Measurements from ENCODE around the gene PSD4. TPM values are rescaled to one million over a fixed set of nuclear protein-coding genes. Genes with fewer than 3 reads are reported as not detected.

PSD4 gene
- total and polyA plus RNA-seq, 4 donors: 20.9 to 48.1 (median 29.0) TPM

- 62 to 75% methylated on average over 28 to 32 of the region's 32 CpGs for WGBS, 2 donors
- Histone ChIP-seq H3K4me3 (peak overlapping the region; percentile 70), H3K27me3 (ENCODE audit: control insufficient read depth in 3 of 3, insufficient read depth in 3 of 3, low read length in 2 of 3) (no peaks in the 10 kb centered on the region), H3K4me1 (ENCODE audit: control insufficient read depth in 5 of 5, insufficient read depth in 5 of 5, low read length in 5 of 5) (no peaks in the 10 kb centered on the region), H3K36me3 (ENCODE audit: control insufficient read depth in 4 of 4, insufficient read depth in 4 of 4, low read length in 4 of 4) (peaks cover 0 to 14% (median 0%) of the 10 kb centered on the region in 4 donors), H3K9ac (ENCODE audit: insufficient read depth in 1 of 2, low read length in 2 of 2) (peak overlapping the region in 1 of 2 donors; percentile 25), H3K9me3 (ENCODE audit: control insufficient read depth in 4 of 4, insufficient read depth in 3 of 4, low read length in 3 of 4) (no peaks in the 10 kb centered on the region), H3K27ac (ENCODE audit: low read depth in 1 of 2, low read length in 1 of 2) (peak overlapping the region in 1 of 2 donors; percentile 90)
- TF ChIP-seq CTCF (IDR thresholded peaks at IDR 0.05; ENCODE audit: control extremely low read depth, extremely low read depth): no peak
- ATAC-seq (ENCODE audit: insufficient read depth, low FRiP score) (no peak), DNase-seq (no peak)
These were observed 24.4 kb downstream of the PSD4 start for GRCh38 chr2:113198048-113198789.

- Histone ChIP-seq H3K9me3 (ENCODE audit: control insufficient read depth in 4 of 4, insufficient read depth in 3 of 4, low read length in 3 of 4) (no peaks in the 10 kb centered on the region), H3K4me3 (peak overlapping the region; percentile 70), H3K36me3 (ENCODE audit: control insufficient read depth in 4 of 4, insufficient read depth in 4 of 4, low read length in 4 of 4) (peaks cover 0 to 14% (median 0%) of the 10 kb centered on the region in 4 donors), H3K27me3 (ENCODE audit: control insufficient read depth in 3 of 3, insufficient read depth in 3 of 3, low read length in 2 of 3) (no peaks in the 10 kb centered on the region), H3K27ac (ENCODE audit: low read depth in 1 of 2, low read length in 1 of 2) (peak overlapping the region in 1 of 2 donors; percentile 90), H3K4me1 (ENCODE audit: control insufficient read depth in 5 of 5, insufficient read depth in 5 of 5, low read length in 5 of 5) (no peaks in the 10 kb centered on the region), H3K9ac (ENCODE audit: insufficient read depth in 1 of 2, low read length in 2 of 2) (peak overlapping the region; percentile 25 to 38)
- ATAC-seq (ENCODE audit: insufficient read depth, low FRiP score): peak; percentile 92
- TF ChIP-seq CTCF (IDR thresholded peaks at IDR 0.05; ENCODE audit: control extremely low read depth, extremely low read depth): peak; percentile 84
- 8% methylated on average over 59 to 79 of the region's 79 CpGs for WGBS, 2 donors
- DNase-seq: peak; percentile 80 to 86 (median 85)
These were observed 25.2 kb downstream of the PSD4 start for GRCh38 chr2:113198790-113199612.

- H3K4me3 ChIP-seq: no peak overlapping the region
- no peak for TF ChIP-seq CTCF (IDR thresholded peaks at IDR 0.05; ENCODE audit: control extremely low read depth, extremely low read depth)
- ATAC-seq (ENCODE audit: insufficient read depth, low FRiP score) (no peak), DNase-seq (peak in 2 of 3 donors; percentile 25 to 33)
- no peaks in the 10 kb centered on the region for H3K27me3 ChIP-seq (ENCODE audit: control insufficient read depth in 3 of 3, insufficient read depth in 3 of 3, low read length in 2 of 3)
- H3K9ac ChIP-seq (ENCODE audit: insufficient read depth in 1 of 2, low read length in 2 of 2): peak overlapping the region in 1 of 2 donors; percentile 25
- peak overlapping the region in 1 of 2 donors; percentile 2 for H3K27ac ChIP-seq (ENCODE audit: low read depth in 1 of 2, low read length in 1 of 2)
- no peaks in the 10 kb centered on the region for H3K9me3 ChIP-seq (ENCODE audit: control insufficient read depth in 4 of 4, insufficient read depth in 3 of 4, low read length in 3 of 4)
- no peaks in the 10 kb centered on the region for H3K4me1 ChIP-seq (ENCODE audit: control insufficient read depth in 5 of 5, insufficient read depth in 5 of 5, low read length in 5 of 5)
- H3K36me3 ChIP-seq (ENCODE audit: control insufficient read depth in 4 of 4, insufficient read depth in 4 of 4, low read length in 4 of 4): peaks cover 0 to 14% (median 0%) of the 10 kb centered on the region in 4 donors
- WGBS, 2 donors: 93 to 94% methylated on average over 4 of the region's 4 CpGs
These were observed 26.5 kb downstream of the PSD4 start for GRCh38 chr2:113200236-113200635.

Data from lung (tissue), 12 donors.